GM12801 (cell line): ENCODE results near the gene DTWD2.

Experiments
- TF ChIP-seq, protein P1 (sequence below): IDR thresholded peaks from one replicate; pipeline ENCODE4 v1.5.1; 2011; ENCODE audit warnings: control low read depth; ENCODE audit not compliant: insufficient read length; ENCODE audit errors: extremely low read depth

The DTWD2 gene

GRCh38 chr5:118808441-118808840 lies 179.9 kb downstream of the DTWD2 start:
- TF ChIP-seq, protein P1, sequence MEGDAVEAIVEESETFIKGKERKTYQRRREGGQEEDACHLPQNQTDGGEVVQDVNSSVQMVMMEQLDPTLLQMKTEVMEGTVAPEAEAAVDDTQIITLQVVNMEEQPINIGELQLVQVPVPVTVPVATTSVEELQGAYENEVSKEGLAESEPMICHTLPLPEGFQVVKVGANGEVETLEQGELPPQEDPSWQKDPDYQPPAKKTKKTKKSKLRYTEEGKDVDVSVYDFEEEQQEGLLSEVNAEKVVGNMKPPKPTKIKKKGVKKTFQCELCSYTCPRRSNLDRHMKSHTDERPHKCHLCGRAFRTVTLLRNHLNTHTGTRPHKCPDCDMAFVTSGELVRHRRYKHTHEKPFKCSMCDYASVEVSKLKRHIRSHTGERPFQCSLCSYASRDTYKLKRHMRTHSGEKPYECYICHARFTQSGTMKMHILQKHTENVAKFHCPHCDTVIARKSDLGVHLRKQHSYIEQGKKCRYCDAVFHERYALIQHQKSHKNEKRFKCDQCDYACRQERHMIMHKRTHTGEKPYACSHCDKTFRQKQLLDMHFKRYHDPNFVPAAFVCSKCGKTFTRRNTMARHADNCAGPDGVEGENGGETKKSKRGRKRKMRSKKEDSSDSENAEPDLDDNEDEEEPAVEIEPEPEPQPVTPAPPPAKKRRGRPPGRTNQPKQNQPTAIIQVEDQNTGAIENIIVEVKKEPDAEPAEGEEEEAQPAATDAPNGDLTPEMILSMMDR, result no peak

DNA sequence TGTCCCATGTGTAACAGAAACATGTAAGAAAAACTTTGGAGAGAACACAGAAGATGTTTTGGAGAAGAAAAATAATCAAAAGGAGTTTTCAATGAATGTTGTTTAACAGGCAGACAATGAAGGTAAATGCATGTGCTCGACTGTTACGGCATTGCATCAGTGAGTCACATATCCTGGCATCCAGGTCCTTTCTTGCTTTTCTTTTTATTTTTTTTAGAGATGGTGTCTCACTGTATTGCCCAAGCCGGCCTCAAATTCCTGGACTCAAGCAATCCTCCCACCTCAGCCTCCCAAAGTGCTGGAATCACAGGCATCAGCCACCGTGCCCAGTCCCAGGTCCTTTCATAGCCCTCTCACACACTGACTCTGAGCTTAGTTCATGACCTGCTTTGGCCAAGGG lies 181.8 kb downstream of the DTWD2 start:
- TF ChIP-seq, protein P1, result no peak

DNA sequence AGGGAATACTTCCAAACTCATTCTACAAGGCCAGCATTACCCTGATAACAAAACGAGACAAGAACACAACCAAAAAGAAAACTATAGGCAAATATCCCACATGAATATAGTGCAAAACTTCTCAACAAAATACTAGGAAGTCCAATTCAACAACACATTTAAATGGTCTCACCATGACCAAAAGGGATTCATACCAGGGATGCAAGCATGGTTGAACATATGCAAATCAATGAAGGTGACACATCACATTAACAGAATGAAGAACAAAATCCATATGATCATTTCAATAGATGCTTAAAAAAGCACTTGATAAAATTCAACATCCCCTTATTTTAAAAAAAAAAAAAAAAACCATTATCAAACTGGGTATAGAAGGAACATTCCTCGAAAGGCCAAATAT lies 186.0 kb downstream of the DTWD2 start:
- TF ChIP-seq, protein P1, result no peak

DNA sequence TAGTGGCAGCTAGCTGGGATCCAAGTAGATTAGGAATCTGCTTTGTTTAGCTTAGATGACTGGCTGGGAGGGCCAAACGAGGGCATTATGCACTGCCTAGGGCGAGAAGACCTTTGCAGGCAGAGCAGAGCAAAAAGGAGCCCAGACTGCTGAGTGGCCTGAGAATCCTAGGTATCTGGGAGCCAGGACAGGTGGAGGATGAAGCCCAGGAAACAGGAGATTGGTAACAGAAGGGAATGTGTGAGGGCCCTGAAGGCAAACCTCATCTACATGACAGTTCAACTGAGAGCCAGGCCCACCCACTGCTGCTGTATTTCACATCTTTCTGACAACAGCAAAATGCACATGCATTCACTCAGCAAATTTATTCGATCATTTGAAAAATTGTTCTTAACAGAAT lies 192.3 kb downstream of the DTWD2 start:
- TF ChIP-seq, protein P1, result no peak

- TF ChIP-seq, protein P1, result no peak
These were observed 194.1 kb downstream of the DTWD2 start for GRCh38 chr5:118794281-118794680.

GRCh38 chr5:118793652-118794051 lies 194.7 kb downstream of the DTWD2 start:
- TF ChIP-seq, protein P1, result no peak

GRCh38 chr5:118793091-118793490 lies 195.3 kb downstream of the DTWD2 start:
- TF ChIP-seq, protein P1, result no peak
